G401.6 (cell line): ENCODE results near the gene HDAC3.

Source experiments
- FAIRE-seq: peaks from 2 replicates; lab custom pipeline; 2012; peaks lifted over from hg19 to GRCh38; lab: Jason Lieb, UNC

The HDAC3 gene

GRCh38 chr5:141598391-141599345, 38.0 kb downstream of the HDAC3 start:
- FAIRE-seq, result no peak

- FAIRE-seq, result no peak
These were observed 38.8 kb downstream of the HDAC3 start for GRCh38 chr5:141597814-141598213.

GRCh38 chr5:141597394-141597793, 39.3 kb downstream of the HDAC3 start:
- no peak for FAIRE-seq

- no peak for FAIRE-seq
These were observed 39.8 kb downstream of the HDAC3 start for GRCh38 chr5:141596867-141597266.

- FAIRE-seq, result no peak
These were observed 46.5 kb downstream of the HDAC3 start for GRCh38 chr5:141590127-141590526.

GRCh38 chr5:141586246-141586645, 50.4 kb downstream of the HDAC3 start:
- no peak for FAIRE-seq

GRCh38 chr5:141585594-141585993, 51.1 kb downstream of the HDAC3 start:
- no peak for FAIRE-seq

- no peak for FAIRE-seq
These were observed 62.5 kb downstream of the HDAC3 start for GRCh38 chr5:141574122-141574510.

- no peak for FAIRE-seq
These were observed 63.0 kb downstream of the HDAC3 start for GRCh38 chr5:141573489-141574121.
